HL-60 (cell line): ENCODE measurements around the gene SLC2A4RG.

Experiments used
- REST ChIP-seq: IDR thresholded peaks from 2 replicates; pipeline ENCODE4 v1.6.1; 2012; ENCODE audit warnings: low read depth; ENCODE audit not compliant: insufficient replicate concordance
- TF ChIP-seq, protein P1 (sequence below): IDR thresholded peaks from one replicate; pipeline ENCODE4 v1.5.1; 2011; ENCODE audit warnings: low read length, control low read depth, inconsistent platforms; ENCODE audit not compliant: insufficient read depth

GRCh38 chr20:63699466-63700198 lies 39.9 kb upstream of the SLC2A4RG start:
- no peak for TF ChIP-seq REST
- TF ChIP-seq, protein P1, sequence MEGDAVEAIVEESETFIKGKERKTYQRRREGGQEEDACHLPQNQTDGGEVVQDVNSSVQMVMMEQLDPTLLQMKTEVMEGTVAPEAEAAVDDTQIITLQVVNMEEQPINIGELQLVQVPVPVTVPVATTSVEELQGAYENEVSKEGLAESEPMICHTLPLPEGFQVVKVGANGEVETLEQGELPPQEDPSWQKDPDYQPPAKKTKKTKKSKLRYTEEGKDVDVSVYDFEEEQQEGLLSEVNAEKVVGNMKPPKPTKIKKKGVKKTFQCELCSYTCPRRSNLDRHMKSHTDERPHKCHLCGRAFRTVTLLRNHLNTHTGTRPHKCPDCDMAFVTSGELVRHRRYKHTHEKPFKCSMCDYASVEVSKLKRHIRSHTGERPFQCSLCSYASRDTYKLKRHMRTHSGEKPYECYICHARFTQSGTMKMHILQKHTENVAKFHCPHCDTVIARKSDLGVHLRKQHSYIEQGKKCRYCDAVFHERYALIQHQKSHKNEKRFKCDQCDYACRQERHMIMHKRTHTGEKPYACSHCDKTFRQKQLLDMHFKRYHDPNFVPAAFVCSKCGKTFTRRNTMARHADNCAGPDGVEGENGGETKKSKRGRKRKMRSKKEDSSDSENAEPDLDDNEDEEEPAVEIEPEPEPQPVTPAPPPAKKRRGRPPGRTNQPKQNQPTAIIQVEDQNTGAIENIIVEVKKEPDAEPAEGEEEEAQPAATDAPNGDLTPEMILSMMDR = no peak
